H1 (cell line): ENCODE data around the gene SLC8A1. TPM values are rescaled to one million over a fixed set of nuclear protein-coding genes. Genes with fewer than 3 reads are reported as not detected.
A peak's percentile ranks its signal among the peaks of the same experiment; 100 is the strongest.

Source experiments
- ATF2 ChIP-seq: IDR thresholded peaks from 2 replicates; pipeline ENCODE4 v1.6.1; 2012; ENCODE audit warnings: low read length, inconsistent platforms
- GTF2F1 ChIP-seq: IDR thresholded peaks from 2 replicates; pipeline ENCODE4 v1.6.1; 2012; ENCODE audit warnings: low read depth, low read length, improper control_type of control experiment, borderline replicate concordance
- HDAC6 ChIP-seq: IDR thresholded peaks from one replicate; pipeline ENCODE4 v1.7.1; 2012; ENCODE audit warnings: low read depth, mild to moderate bottlenecking, inconsistent platforms, low read length, moderate library complexity
- KDM5A ChIP-seq: fragments of 200-600 bp; IDR thresholded peaks from 2 replicates; pipeline ENCODE4 v1.7.1; 2012; ENCODE audit warnings: mild to moderate bottlenecking, low read length, inconsistent platforms, mixed read lengths
- NRF1 ChIP-seq: IDR thresholded peaks from 2 replicates; pipeline ENCODE4 v1.6.1; 2011; ENCODE audit warnings: mild to moderate bottlenecking, low read depth, low read length, improper control_type of control experiment
- PHF8 ChIP-seq: fragments of 200-600 bp; sonication (generic); conservative IDR thresholded peaks from 2 replicates; pipeline ENCODE4 v1.7.1; 2012; ENCODE audit warnings: low read depth, mild to moderate bottlenecking, inconsistent platforms, low read length, moderate library complexity
- RBBP5 ChIP-seq: IDR thresholded peaks from 2 replicates; pipeline ENCODE4 v1.7.1; 2012; ENCODE audit warnings: low read depth, mild to moderate bottlenecking, inconsistent platforms, low read length, moderate library complexity, borderline replicate concordance
- TCF12 ChIP-seq: IDR thresholded peaks from 2 replicates; pipeline ENCODE4 v1.6.1; 2011; ENCODE audit warnings: low read depth, mild to moderate bottlenecking, low read length
- TEAD4 ChIP-seq: IDR thresholded peaks from 2 replicates; pipeline ENCODE4 v1.6.1; 2012; ENCODE audit warnings: low read depth, low read length, inconsistent platforms, mixed read lengths
- polyA plus RNA-seq, 7 experiments: library from polyadenylated mRNA; depleted of rRNA in 3 of 7; stranded (reverse) in 5 of 7; unstranded in 2 of 7; fragments of >200 nt in 5 of 7; fragments of 200-250 nt in 2 of 7; gene quantifications; 1 replicate in 5 of 7; 2 replicates in 1 of 7; 4 replicates in 1 of 7; pipeline versions ENCODE4 v1.2.1 to v1.2.3, GENCODE V29; 2011 to 2013; ENCODE audit warnings: missing spikeins in 2 of 7, mixed read lengths in 2 of 7
- total RNA-seq: library from RNA; stranded (reverse); fragmentation: NEBNext Ultra II Directional; extraction: Animal tissue kit (Norgen Biotek cat#: 25700); gene quantifications from 2 replicates; pipeline ENCODE4 v1.2.1, GENCODE V29; 2021

The SLC8A1 gene
- total and polyA plus RNA-seq, 2 of the 8 experiments (the other 6 are each of a cell fraction or from before 2014, with no cell fraction given) = 0.68 to 3.6 TPM

- TF ChIP-seq TEAD4 (peak; percentile 52; the same call in 1 of the 2 replicates), ATF2 (no peak), GTF2F1 (no peak), RBBP5 (no peak), PHF8 (no peak), NRF1 (no peak), KDM5A (no peak), TCF12 (no peak), HDAC6 (no peak)
- TF ChIP-seq, all 59 proteins: peak for 3
Measured at GRCh38 chr2:40448476-40449079, 3.3 kb downstream of the SLC8A1 start (continued).
